Naive thymus-derived CD4-positive, alpha-beta T cell (primary cell): ENCODE measurements around the gene DDR2. TPM values are rescaled to one million over a fixed set of nuclear protein-coding genes. Genes with fewer than 3 reads are reported as not detected.

ENCODE experiments used
- ATAC-seq: fragments of 150-1000 bp; cut with Tn5 transposase; 2 replicates; pipeline ENCODE4 v1.10.0; 2021; ENCODE audit warnings: mild to moderate bottlenecking, moderate library complexity
- CTCF ChIA-PET: fragments of 350-600 bp; sonication (Branson Sonifier 250); formaldehyde crosslinking; loops from one replicate; lab custom pipeline; 2021; ENCODE audit warnings: antibody characterized with exemption; lab: Charles Lee
- POLR2A ChIA-PET: fragments of 350-600 bp; sonication (Branson Sonifier 250); formaldehyde crosslinking; loops from one replicate; lab custom pipeline; 2021; ENCODE audit warnings: antibody characterized with exemption, inconsistent platforms; lab: Charles Lee
- DNase-seq, 9 donors: peaks; one replicate each; pipeline versions ENCODE4 v3.0.0 to v3.0.0-alpha.2; 2020 to 2022; ENCODE audit warnings: mixed read lengths in 1 of 9
- H3K27ac ChIP-seq: one replicate; pipeline ENCODE4 v1.7.0; 2013; ENCODE audit warnings: mild to moderate bottlenecking, low read depth, low read length, moderate library complexity
- H3K27me3 ChIP-seq, 2 donors: one replicate each; pipeline ENCODE4 v1.7.0; 2013; ENCODE audit warnings: low read length in 2 of 2, mild to moderate bottlenecking in 2 of 2, moderate library complexity in 2 of 2; ENCODE audit not compliant: control insufficient read depth in 2 of 2, insufficient read depth in 2 of 2
- H3K36me3 ChIP-seq, 3 experiments: 1 replicate in 2 of 3; 2 replicates in 1 of 3; pipeline ENCODE4 v1.7.0; 2013; ENCODE audit warnings: low read length in 3 of 3, mild to moderate bottlenecking in 3 of 3, moderate library complexity in 1 of 3; ENCODE audit not compliant: insufficient read depth in 3 of 3, control insufficient read depth in 2 of 3
- H3K4me1 ChIP-seq, 2 donors: one replicate each; pipeline ENCODE4 v1.7.0; 2013; ENCODE audit warnings: low read length in 2 of 2, mild to moderate bottlenecking in 2 of 2, moderate library complexity in 1 of 2; ENCODE audit not compliant: control insufficient read depth in 2 of 2, insufficient read depth in 2 of 2
- H3K4me3 ChIP-seq: 2 replicates; pipeline ENCODE4 v1.7.0; 2013; ENCODE audit warnings: mild to moderate bottlenecking, low read length
- H3K9me3 ChIP-seq, 3 experiments: 1 replicate in 2 of 3; 2 replicates in 1 of 3; pipeline ENCODE4 v1.7.0; 2013; ENCODE audit warnings: low read length in 3 of 3; ENCODE audit not compliant: control insufficient read depth in 2 of 3
- H3K27ac Mint-ChIP-seq, 9 donors: one replicate each; pipeline ENCODE4 v1.8.0; 2020 to 2022; ENCODE audit warnings: mixed read lengths in 9 of 9, mild to moderate bottlenecking in 8 of 9, moderate library complexity in 5 of 9, inconsistent platforms in 2 of 9
- H3K27me3 Mint-ChIP-seq, 5 donors: one replicate each; pipeline ENCODE4 v1.8.0; 2021 to 2022; ENCODE audit warnings: mixed read lengths in 5 of 5, mild to moderate bottlenecking in 1 of 5
- H3K36me3 Mint-ChIP-seq, 5 donors: one replicate each; pipeline ENCODE4 v1.8.0; 2020 to 2022; ENCODE audit warnings: mixed read lengths in 5 of 5, mild to moderate bottlenecking in 3 of 5, inconsistent platforms in 1 of 5
- H3K4me1 Mint-ChIP-seq, 7 donors: one replicate each; pipeline ENCODE4 v1.8.0; 2020 to 2022; ENCODE audit warnings: mixed read lengths in 7 of 7, mild to moderate bottlenecking in 3 of 7, inconsistent platforms in 1 of 7
- H3K4me3 Mint-ChIP-seq, 10 donors: one replicate each; pipeline ENCODE4 v1.8.0; 2020 to 2022; ENCODE audit warnings: mild to moderate bottlenecking in 10 of 10, mixed read lengths in 10 of 10, moderate library complexity in 6 of 10, inconsistent platforms in 2 of 10
- H3K9me3 Mint-ChIP-seq, 11 donors: one replicate each; pipeline ENCODE4 v1.8.0; 2020 to 2022; ENCODE audit warnings: mixed read lengths in 11 of 11, mild to moderate bottlenecking in 4 of 11, inconsistent platforms in 1 of 11, moderate library complexity in 1 of 11
- intact Hi-C, 2 donors: fragments of 100-400 bp; cut with micrococcal nuclease; formaldehyde crosslinking; loops; one replicate each; pipeline ENCODE4 v1.15.1; 2023
- polyA plus RNA-seq, 2 donors: library from polyadenylated mRNA; unstranded; fragments of 300-500 nt; fragmentation: Illumina TruSeq; gene quantifications; one replicate each; pipeline ENCODE4 v1.2.3, GENCODE V29; 2021
- total RNA-seq, 6 experiments: library from RNA in 5 of 6; stranded (reverse) in 5 of 6; gene quantifications; 1 replicate in 5 of 6; 2 replicates in 1 of 6; pipeline ENCODE4 v1.2.3 and lab custom pipeline; 2021 to 2026

Gene DDR2
- total and polyA plus RNA-seq, 7 experiments from 2014 or later = 0.24 to 0.44 (median 0.35) TPM; not detected in 2

DNA sequence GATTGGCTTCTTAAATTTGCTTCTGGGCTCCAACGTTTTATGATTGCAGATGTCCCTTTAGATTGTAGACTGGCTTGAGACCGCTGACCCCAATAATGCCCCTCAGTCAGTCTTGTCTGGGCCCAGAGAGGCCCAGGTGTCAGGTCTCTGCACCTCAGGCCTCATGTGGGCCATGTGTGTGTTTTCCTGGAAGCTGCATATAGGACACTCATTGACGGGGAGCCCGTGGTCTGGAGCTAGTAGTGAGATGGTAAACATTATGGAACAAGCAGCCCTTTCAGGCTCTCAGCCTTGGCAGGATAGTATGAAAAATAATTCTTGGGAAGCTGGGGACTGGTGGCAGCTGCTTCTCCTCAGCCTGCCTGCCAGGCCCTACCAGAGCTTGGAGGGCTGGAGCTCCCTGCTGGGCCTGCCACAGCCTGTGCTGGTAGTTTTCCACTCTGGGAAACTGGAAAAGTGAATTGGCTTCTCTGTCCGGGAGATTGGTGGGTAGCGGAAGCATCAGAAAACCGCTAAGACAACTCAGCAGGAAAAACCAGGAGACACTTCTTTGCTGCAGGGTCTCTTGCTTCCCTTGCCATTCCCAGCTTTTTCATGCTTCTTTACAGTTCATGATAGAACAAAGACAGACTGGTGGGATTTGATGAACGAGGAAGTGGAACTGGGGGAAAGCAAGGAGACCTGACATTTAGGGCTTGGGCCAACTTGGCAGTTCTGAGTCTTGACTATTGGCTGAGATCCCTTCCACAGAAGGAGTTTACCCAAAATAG lies 100.5 kb downstream of the DDR2 start:
- Histone ChIP-seq H3K27ac (no peak overlapping the region), H3K4me3 (no peak overlapping the region), H3K9me3 (no peaks in the 10 kb centered on the region), H3K36me3 (no peaks in the 10 kb centered on the region), H3K4me1 (no peaks in the 10 kb centered on the region), H3K27me3 (no peaks in the 10 kb centered on the region)
- DNase-seq (no peak), ATAC-seq (no peak)
- intact Hi-C loops = no loop called here
- Mint-ChIP-seq H3K4me3 (no peak overlapping the region), H3K27ac (no peak overlapping the region), H3K9me3 (peaks cover 0 to 1% (median 0%) of the 10 kb centered on the region in 11 donors), H3K27me3 (peaks cover 0 to 8% (median 6%) of the 10 kb centered on the region in 5 donors), H3K4me1 (no peaks in the 10 kb centered on the region), H3K36me3 (no peaks in the 10 kb centered on the region)
- ChIA-PET CTCF (no interaction called here), POLR2A (no interaction called here)

- no peak overlapping the region for H3K4me3 Mint-ChIP-seq
- ChIA-PET POLR2A (no interaction called here), CTCF (no interaction called here)
- DNase-seq (no peak), ATAC-seq (no peak)
- H3K27me3 Mint-ChIP-seq = peaks cover 0 to 8% (median 6%) of the 10 kb centered on the region in 5 donors
- no peak overlapping the region for H3K27ac Mint-ChIP-seq
- intact Hi-C loops = no loop called here
- no peak overlapping the region for H3K4me3 ChIP-seq
- no peaks in the 10 kb centered on the region for H3K4me1 Mint-ChIP-seq
- H3K27ac ChIP-seq = no peak overlapping the region
- H3K9me3 Mint-ChIP-seq = peaks cover 0 to 1% (median 0%) of the 10 kb centered on the region in 11 donors
- H3K36me3 Mint-ChIP-seq = no peaks in the 10 kb centered on the region
- no peaks in the 10 kb centered on the region for H3K9me3 ChIP-seq
- H3K36me3 ChIP-seq = no peaks in the 10 kb centered on the region
- no peaks in the 10 kb centered on the region for H3K4me1 ChIP-seq
- no peaks in the 10 kb centered on the region for H3K27me3 ChIP-seq
These were observed 101.0 kb downstream of the DDR2 start for GRCh38 chr1:162733336-162733590.

DNA sequence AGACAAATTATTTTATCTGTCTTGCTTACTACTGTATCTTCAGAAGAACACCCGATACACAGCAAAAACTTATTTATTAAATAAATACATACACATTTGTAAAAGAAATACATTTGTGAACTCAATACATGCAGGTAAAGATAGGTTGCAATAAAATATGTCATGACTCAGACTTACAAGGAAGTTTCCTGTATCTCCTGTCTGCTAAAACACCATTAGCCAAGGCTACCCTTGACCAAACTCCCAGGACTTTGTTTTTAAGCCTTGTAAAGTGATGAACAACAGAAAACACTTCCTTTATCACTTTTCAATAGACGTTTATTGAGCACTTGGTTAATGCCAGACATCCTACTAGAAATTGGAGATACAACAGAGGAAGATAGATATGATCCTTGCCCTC lies 101.8 kb downstream of the DDR2 start:
- DNase-seq = no peak
- ATAC-seq = no peak
- ChIA-PET CTCF (no interaction called here), POLR2A (no interaction called here)
- Histone ChIP-seq H3K9me3 (no peaks in the 10 kb centered on the region), H3K4me3 (no peak overlapping the region), H3K27me3 (no peaks in the 10 kb centered on the region), H3K4me1 (no peaks in the 10 kb centered on the region), H3K27ac (no peak overlapping the region), H3K36me3 (no peaks in the 10 kb centered on the region)
- Mint-ChIP-seq H3K36me3 (no peaks in the 10 kb centered on the region), H3K9me3 (peaks cover 0 to 1% (median 0%) of the 10 kb centered on the region in 11 donors), H3K27me3 (peaks cover 0 to 8% (median 6%) of the 10 kb centered on the region in 5 donors), H3K27ac (no peak overlapping the region), H3K4me3 (no peak overlapping the region), H3K4me1 (no peaks in the 10 kb centered on the region)
- intact Hi-C loops = no loop called here

- Mint-ChIP-seq H3K27ac (no peak overlapping the region), H3K4me1 (no peaks in the 10 kb centered on the region), H3K27me3 (peaks cover 0 to 8% (median 6%) of the 10 kb centered on the region in 5 donors), H3K36me3 (no peaks in the 10 kb centered on the region), H3K4me3 (no peak overlapping the region), H3K9me3 (peaks cover 0 to 2% (median 0%) of the 10 kb centered on the region in 11 donors)
- CTCF ChIA-PET = no interaction called here
- POLR2A ChIA-PET = no interaction called here
- no peaks in the 10 kb centered on the region for H3K27me3 ChIP-seq
- ATAC-seq (no peak), DNase-seq (no peak)
- H3K36me3 ChIP-seq = no peaks in the 10 kb centered on the region
- no peaks in the 10 kb centered on the region for H3K4me1 ChIP-seq
- H3K27ac ChIP-seq = no peak overlapping the region
- no peak overlapping the region for H3K4me3 ChIP-seq
- no peaks in the 10 kb centered on the region for H3K9me3 ChIP-seq
- intact Hi-C loops = no loop called here
These were observed 103.9 kb downstream of the DDR2 start for GRCh38 chr1:162736184-162736583.

- ChIA-PET CTCF (no interaction called here), POLR2A (no interaction called here)
- no peaks in the 10 kb centered on the region for H3K4me1 Mint-ChIP-seq
- H3K27me3 Mint-ChIP-seq = peaks cover 0 to 8% (median 6%) of the 10 kb centered on the region in 5 donors
- no peaks in the 10 kb centered on the region for H3K9me3 ChIP-seq
- H3K27ac ChIP-seq = no peak overlapping the region
- no peak for DNase-seq
- no peaks in the 10 kb centered on the region for H3K36me3 Mint-ChIP-seq
- no peak overlapping the region for H3K4me3 Mint-ChIP-seq
- no peaks in the 10 kb centered on the region for H3K4me1 ChIP-seq
- no peaks in the 10 kb centered on the region for H3K36me3 ChIP-seq
- no peaks in the 10 kb centered on the region for H3K27me3 ChIP-seq
- ATAC-seq = no peak
- no peak overlapping the region for H3K4me3 ChIP-seq
- intact Hi-C loops = no loop called here
- H3K9me3 Mint-ChIP-seq = peaks cover 0 to 2% (median 0%) of the 10 kb centered on the region in 11 donors
- no peak overlapping the region for H3K27ac Mint-ChIP-seq
These were observed 104.4 kb downstream of the DDR2 start for GRCh38 chr1:162736633-162737067.

GRCh38 chr1:162740755-162741154 lies 108.5 kb downstream of the DDR2 start:
- Histone ChIP-seq H3K27me3 (no peaks in the 10 kb centered on the region), H3K9me3 (no peaks in the 10 kb centered on the region), H3K27ac (no peak overlapping the region), H3K36me3 (no peaks in the 10 kb centered on the region), H3K4me1 (no peaks in the 10 kb centered on the region), H3K4me3 (no peak overlapping the region)
- Mint-ChIP-seq H3K27me3 (peaks cover 0 to 6% (median 0%) of the 10 kb centered on the region in 5 donors), H3K4me3 (no peak overlapping the region), H3K4me1 (no peaks in the 10 kb centered on the region), H3K36me3 (peaks cover 0 to 3% (median 0%) of the 10 kb centered on the region in 5 donors), H3K9me3 (peaks cover 0 to 2% (median 0%) of the 10 kb centered on the region in 11 donors), H3K27ac (no peak overlapping the region)
- POLR2A ChIA-PET = no interaction called here
- DNase-seq = no peak
- CTCF ChIA-PET = no interaction called here
- ATAC-seq = no peak
- intact Hi-C loops = no loop called here

- H3K9me3 Mint-ChIP-seq = peaks cover 0 to 6% (median 0%) of the 10 kb centered on the region in 11 donors
- no peak overlapping the region for H3K27ac Mint-ChIP-seq
- Histone ChIP-seq H3K36me3 (no peaks in the 10 kb centered on the region), H3K27ac (no peak overlapping the region), H3K4me3 (no peak overlapping the region), H3K27me3 (no peaks in the 10 kb centered on the region), H3K9me3 (no peaks in the 10 kb centered on the region), H3K4me1 (no peaks in the 10 kb centered on the region)
- H3K4me1 Mint-ChIP-seq = no peaks in the 10 kb centered on the region
- POLR2A ChIA-PET = no interaction called here
- H3K4me3 Mint-ChIP-seq = no peak overlapping the region
- peaks cover 0 to 7% (median 0%) of the 10 kb centered on the region in 5 donors for H3K27me3 Mint-ChIP-seq
- no peak for DNase-seq
- peaks cover 0 to 3% (median 0%) of the 10 kb centered on the region in 5 donors for H3K36me3 Mint-ChIP-seq
- CTCF ChIA-PET = no interaction called here
- ATAC-seq = no peak
- intact Hi-C loops = no loop called here
These were observed 109.3 kb downstream of the DDR2 start for GRCh38 chr1:162741574-162741973.
